Suprapubic skin (tissue), 3 donors: Measurements from ENCODE around the gene MYO5B.

ENCODE experiments used
- POLR2A ChIP-seq, 2 donors: fragments of 450-650 bp; IDR thresholded peaks; one replicate each; pipeline ENCODE4 v1.6.1; 2017; ENCODE audit warnings: antibody characterized with exemption in 2 of 2, mild to moderate bottlenecking in 2 of 2, moderate library complexity in 2 of 2
- TF ChIP-seq, protein P1 (sequence below), 2 donors: fragments of 200-600 bp in 1 of 2; fragments of 450-650 bp in 1 of 2; sonication (generic) in 1 of 2; IDR thresholded peaks; one replicate each; pipeline ENCODE4 v1.5.1; 2016 to 2019; ENCODE audit warnings: antibody characterized with exemption in 2 of 2, mild to moderate bottlenecking in 1 of 2, moderate library complexity in 1 of 2

DNA sequence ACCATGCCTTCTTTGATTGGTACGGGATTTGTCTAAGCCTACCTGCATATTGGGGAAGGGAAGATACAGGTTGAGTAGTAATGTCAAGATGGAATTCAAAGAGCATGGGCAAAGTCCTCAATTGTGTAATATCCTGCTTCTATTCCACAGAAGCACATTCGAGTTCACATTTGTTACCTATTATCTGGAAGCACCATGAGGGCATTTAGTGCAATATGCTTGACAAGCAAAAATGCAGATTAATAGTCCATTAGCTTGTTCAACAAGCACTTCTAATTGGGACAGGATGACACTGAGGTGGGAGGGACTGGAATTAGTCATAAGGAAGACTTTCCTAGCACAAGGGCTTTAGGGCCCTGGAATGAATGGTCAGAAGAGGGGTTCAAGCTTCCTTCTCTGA, 40.5 kb downstream of the MYO5B start:
- TF ChIP-seq, protein P1, sequence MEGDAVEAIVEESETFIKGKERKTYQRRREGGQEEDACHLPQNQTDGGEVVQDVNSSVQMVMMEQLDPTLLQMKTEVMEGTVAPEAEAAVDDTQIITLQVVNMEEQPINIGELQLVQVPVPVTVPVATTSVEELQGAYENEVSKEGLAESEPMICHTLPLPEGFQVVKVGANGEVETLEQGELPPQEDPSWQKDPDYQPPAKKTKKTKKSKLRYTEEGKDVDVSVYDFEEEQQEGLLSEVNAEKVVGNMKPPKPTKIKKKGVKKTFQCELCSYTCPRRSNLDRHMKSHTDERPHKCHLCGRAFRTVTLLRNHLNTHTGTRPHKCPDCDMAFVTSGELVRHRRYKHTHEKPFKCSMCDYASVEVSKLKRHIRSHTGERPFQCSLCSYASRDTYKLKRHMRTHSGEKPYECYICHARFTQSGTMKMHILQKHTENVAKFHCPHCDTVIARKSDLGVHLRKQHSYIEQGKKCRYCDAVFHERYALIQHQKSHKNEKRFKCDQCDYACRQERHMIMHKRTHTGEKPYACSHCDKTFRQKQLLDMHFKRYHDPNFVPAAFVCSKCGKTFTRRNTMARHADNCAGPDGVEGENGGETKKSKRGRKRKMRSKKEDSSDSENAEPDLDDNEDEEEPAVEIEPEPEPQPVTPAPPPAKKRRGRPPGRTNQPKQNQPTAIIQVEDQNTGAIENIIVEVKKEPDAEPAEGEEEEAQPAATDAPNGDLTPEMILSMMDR (IDR thresholded peaks at IDR 0.05) = no peak
- no peak for TF ChIP-seq POLR2A (IDR thresholded peaks at IDR 0.05)
